ENCODE data around the gene SAMD4B.
A peak's percentile ranks its signal among the peaks of the same experiment; 100 is the strongest.

The SAMD4B gene

GRCh38 chr19:39407660-39408391, 65.6 kb downstream of the SAMD4B start:
- Histone ChIP-seq H3K9ac (ENCODE audit: low read depth, low read length) (peak overlapping the region; percentile 97), H3K4me1 (ENCODE audit: insufficient read depth, low read length) (peaks cover 15% of the 10 kb centered on the region)

GRCh38 chr19:39408392-39409207, 66.4 kb downstream of the SAMD4B start:
- Histone ChIP-seq H3K9me3 (ENCODE audit: control insufficient read depth, insufficient read depth, low read length) (no peaks in the 10 kb centered on the region), H3K36me3 (ENCODE audit: insufficient read depth, low read length) (no peaks in the 10 kb centered on the region), H3K9ac (ENCODE audit: low read depth, low read length) (peak overlapping the region; percentile 9; the same call in 1 of the 2 replicates), H3K4me1 (ENCODE audit: insufficient read depth, low read length) (peaks cover 15% of the 10 kb centered on the region)

More at GRCh38 chr19:39407660-39408391, 65.6 kb downstream of the SAMD4B start:
- no peaks in the 10 kb centered on the region for H3K9me3 ChIP-seq (ENCODE audit: control insufficient read depth, insufficient read depth, low read length)
- H3K36me3 ChIP-seq (ENCODE audit: insufficient read depth, low read length): no peaks in the 10 kb centered on the region

- Histone ChIP-seq H3K36me3 (ENCODE audit: insufficient read depth, low read length) (no peaks in the 10 kb centered on the region), H3K9ac (ENCODE audit: low read depth, low read length) (peak overlapping the region; percentile 93), H3K4me1 (ENCODE audit: insufficient read depth, low read length) (peaks cover 15% of the 10 kb centered on the region), H3K9me3 (ENCODE audit: control insufficient read depth, insufficient read depth, low read length) (no peaks in the 10 kb centered on the region)
Observed at GRCh38 chr19:39409208-39410016, 67.2 kb downstream of the SAMD4B start.

- Histone ChIP-seq H3K9ac (ENCODE audit: low read depth, low read length) (peak overlapping the region; percentile 93), H3K4me1 (ENCODE audit: insufficient read depth, low read length) (peaks cover 15% of the 10 kb centered on the region), H3K36me3 (ENCODE audit: insufficient read depth, low read length) (no peaks in the 10 kb centered on the region), H3K9me3 (ENCODE audit: control insufficient read depth, insufficient read depth, low read length) (no peaks in the 10 kb centered on the region)
Observed at GRCh38 chr19:39410017-39410830, 68.0 kb downstream of the SAMD4B start.

GRCh38 chr19:39410831-39411080, 68.5 kb downstream of the SAMD4B start:
- H3K4me1 ChIP-seq (ENCODE audit: insufficient read depth, low read length): peaks cover 15% of the 10 kb centered on the region
- peak overlapping the region; percentile 93 for H3K9ac ChIP-seq (ENCODE audit: low read depth, low read length)
- no peaks in the 10 kb centered on the region for H3K9me3 ChIP-seq (ENCODE audit: control insufficient read depth, insufficient read depth, low read length)
- no peaks in the 10 kb centered on the region for H3K36me3 ChIP-seq (ENCODE audit: insufficient read depth, low read length)

- H3K36me3 ChIP-seq (ENCODE audit: insufficient read depth, low read length): no peaks in the 10 kb centered on the region
- H3K9me3 ChIP-seq (ENCODE audit: control insufficient read depth, insufficient read depth, low read length): no peaks in the 10 kb centered on the region
- peaks cover 15% of the 10 kb centered on the region for H3K4me1 ChIP-seq (ENCODE audit: insufficient read depth, low read length)
- peak overlapping the region; percentile 93 for H3K9ac ChIP-seq (ENCODE audit: low read depth, low read length)
Observed at GRCh38 chr19:39411081-39411831, 69.0 kb downstream of the SAMD4B start.

GRCh38 chr19:39411832-39412099, 69.5 kb downstream of the SAMD4B start:
- peaks cover 15% of the 10 kb centered on the region for H3K4me1 ChIP-seq (ENCODE audit: insufficient read depth, low read length)
- no peaks in the 10 kb centered on the region for H3K9me3 ChIP-seq (ENCODE audit: control insufficient read depth, insufficient read depth, low read length)
- peak overlapping the region; percentile 93 for H3K9ac ChIP-seq (ENCODE audit: low read depth, low read length)
- H3K36me3 ChIP-seq (ENCODE audit: insufficient read depth, low read length): no peaks in the 10 kb centered on the region; the same call in 1 of the 2 replicates

GRCh38 chr19:39412100-39412866, 70.1 kb downstream of the SAMD4B start, which contains the start of gene PLEKHG2:
PLEKHG2 (plus strand) TSS chr19:39412669; CDS start chr19:39414087, 1,418 bp downstream.
- Histone ChIP-seq H3K4me1 (ENCODE audit: insufficient read depth, low read length) (peaks cover 15% of the 10 kb centered on the region), H3K36me3 (ENCODE audit: insufficient read depth, low read length) (no peaks in the 10 kb centered on the region; the same call in 1 of the 2 replicates), H3K9me3 (ENCODE audit: control insufficient read depth, insufficient read depth, low read length) (no peaks in the 10 kb centered on the region), H3K9ac (ENCODE audit: low read depth, low read length) (peak within 1 kb of the TSS; percentile 96)

GRCh38 chr19:39412867-39413271, 70.6 kb downstream of the SAMD4B start:
- Histone ChIP-seq H3K36me3 (ENCODE audit: insufficient read depth, low read length) (no peaks in the 10 kb centered on the region; the same call in none of the 2 replicates), H3K9me3 (ENCODE audit: control insufficient read depth, insufficient read depth, low read length) (no peaks in the 10 kb centered on the region), H3K4me1 (ENCODE audit: insufficient read depth, low read length) (peaks cover 15% of the 10 kb centered on the region)

GRCh38 chr19:39413272-39413910, 71.2 kb downstream of the SAMD4B start:
- Histone ChIP-seq H3K36me3 (ENCODE audit: insufficient read depth, low read length) (peaks cover under 1% of the 10 kb centered on the region), H3K9me3 (ENCODE audit: control insufficient read depth, insufficient read depth, low read length) (no peaks in the 10 kb centered on the region), H3K4me1 (ENCODE audit: insufficient read depth, low read length) (peaks cover 15% of the 10 kb centered on the region), H3K9ac (ENCODE audit: low read depth, low read length) (peak overlapping the region; percentile 96)

More at GRCh38 chr19:39412867-39413271, 70.6 kb downstream of the SAMD4B start:
- H3K9ac ChIP-seq (ENCODE audit: low read depth, low read length): peak overlapping the region; percentile 96

- Histone ChIP-seq H3K9ac (ENCODE audit: low read depth, low read length) (peak overlapping the region; percentile 96), H3K4me1 (ENCODE audit: insufficient read depth, low read length) (peaks cover 13% of the 10 kb centered on the region), H3K9me3 (ENCODE audit: control insufficient read depth, insufficient read depth, low read length) (no peaks in the 10 kb centered on the region), H3K36me3 (ENCODE audit: insufficient read depth, low read length) (peaks cover 5% of the 10 kb centered on the region)
Observed at GRCh38 chr19:39413911-39414608, 71.8 kb downstream of the SAMD4B start.
